HG03521 (cell line): ENCODE measurements around the gene ZNF385B.

Experiments used
- ATAC-seq: cut with Tn5 transposase; IDR thresholded peaks from one replicate; pipeline ENCODE4 v1.9.1; 2021; ENCODE audit warnings: mild to moderate bottlenecking, moderate library complexity; ENCODE audit not compliant: unreplicated experiment

ZNF385B gene

DNA sequence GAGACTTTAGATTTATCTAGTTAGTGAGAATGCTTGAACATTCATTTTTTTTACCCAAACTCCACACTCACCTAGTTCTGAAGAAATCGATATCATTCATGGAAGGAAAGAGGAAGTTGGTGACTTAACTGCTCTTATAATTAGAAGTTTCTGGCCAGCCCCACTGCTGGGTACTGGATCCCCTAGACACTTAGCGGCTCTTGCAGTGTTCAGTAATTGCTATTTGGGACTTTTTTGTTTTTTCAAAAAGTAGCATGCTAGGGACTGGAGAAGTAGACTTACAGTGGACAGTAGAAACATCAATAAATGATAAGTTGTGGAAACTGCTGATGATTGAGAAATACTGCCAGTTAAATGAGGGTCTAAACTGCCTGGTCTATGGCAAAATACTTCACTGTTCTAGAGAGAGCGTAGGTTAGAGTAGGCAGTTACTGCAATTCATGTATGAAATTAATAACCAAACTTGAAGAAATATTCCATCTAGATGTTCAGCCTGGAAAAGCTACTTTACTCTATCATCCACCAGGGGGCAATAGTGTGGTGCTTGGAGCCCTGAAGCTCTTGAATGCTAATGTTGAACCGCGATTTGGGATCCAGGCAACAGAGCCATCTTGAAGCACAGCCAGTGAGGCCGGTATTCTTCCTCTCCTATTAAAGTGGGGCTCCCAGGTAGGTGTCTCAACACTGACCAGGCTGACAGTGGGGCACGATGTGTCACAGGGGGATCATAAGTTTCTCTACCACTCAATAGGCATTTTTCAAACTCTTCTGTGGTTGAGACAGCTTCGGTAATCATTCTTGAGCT lies 450.7 kb downstream of the ZNF385B start:
- ATAC-seq = peak; percentile 72

DNA sequence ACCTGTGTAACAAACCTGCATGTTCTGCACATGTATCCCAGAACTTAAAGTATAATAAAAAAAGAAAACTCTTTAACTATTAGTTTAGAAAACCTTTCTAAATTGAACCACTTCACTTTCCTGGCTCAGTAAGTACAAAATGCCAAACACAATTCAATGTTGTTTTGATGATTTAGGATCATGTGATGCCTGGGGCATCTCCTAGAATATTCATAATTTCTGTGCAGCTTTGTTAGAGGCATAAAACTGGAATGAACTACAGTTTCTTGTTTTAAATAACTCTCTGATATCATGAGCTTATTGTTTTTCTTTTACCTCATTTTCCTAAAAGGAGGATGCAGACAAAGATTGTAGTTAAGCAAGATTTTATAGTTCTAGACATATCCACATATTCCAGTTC lies 457.8 kb downstream of the ZNF385B start:
- no peak for ATAC-seq

DNA sequence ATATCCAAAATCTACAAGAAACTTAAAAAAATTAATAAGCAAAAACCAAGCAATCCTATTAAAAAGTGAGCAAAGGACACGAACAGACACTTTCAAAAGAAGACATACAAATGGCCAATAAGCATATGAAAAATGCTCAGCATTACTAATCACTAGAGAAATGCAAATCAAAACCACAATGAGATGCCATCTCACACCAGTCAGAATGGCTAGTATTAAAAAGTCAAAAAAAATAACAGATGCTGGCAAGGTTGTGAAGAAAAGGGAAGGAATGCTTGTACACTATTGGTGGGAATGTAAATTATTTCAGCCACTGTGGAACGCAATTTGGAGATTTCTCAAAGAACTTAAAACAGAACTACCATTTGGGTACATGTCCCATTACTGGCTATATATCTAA lies 467.9 kb downstream of the ZNF385B start:
- ATAC-seq = no peak
